CD14-positive monocyte (primary cell): ENCODE data around the gene PRRC2A. TPM values are rescaled to one million over a fixed set of nuclear protein-coding genes. Genes with fewer than 3 reads are reported as not detected.
A peak's percentile ranks its signal among the peaks of the same experiment; 100 is the strongest.

Experiments
- DNase-seq, 3 donors: peaks; one replicate each; pipeline ENCODE4 v3.0.0-alpha.2; 2011 to 2022
- H2AFZ ChIP-seq: 2 replicates; pipeline ENCODE4 v1.6.0; 2012; ENCODE audit warnings: mild to moderate bottlenecking, low read depth, low read length, inconsistent platforms; ENCODE audit not compliant: insufficient read depth, poor library complexity, severe bottlenecking
- H3K27ac ChIP-seq, 2 donors: 1 replicate in 1 of 2; 2 replicates in 1 of 2; pipeline ENCODE4 v1.5.1; 2012 to 2013; ENCODE audit warnings: low read length in 2 of 2, control low read depth in 1 of 2, inconsistent platforms in 1 of 2, low read depth in 1 of 2, mild to moderate bottlenecking in 1 of 2
- H3K27me3 ChIP-seq, 2 donors: one replicate each; pipeline versions ENCODE4 v1.6.0 to v1.6.1; 2011 to 2013; ENCODE audit warnings: low read length in 2 of 2; ENCODE audit not compliant: control insufficient read depth in 2 of 2, insufficient read depth in 2 of 2
- H3K36me3 ChIP-seq, 2 donors: replicated peaks in 1 of 2; 1 replicate in 1 of 2; 2 replicates in 1 of 2; pipeline versions ENCODE4 v1.5.1 to v1.6.1; 2012 to 2013; ENCODE audit warnings: low read length in 2 of 2, control low read depth in 1 of 2, inconsistent platforms in 1 of 2, mild to moderate bottlenecking in 1 of 2; ENCODE audit not compliant: insufficient read depth in 2 of 2, control insufficient read depth in 1 of 2
- H3K4me1 ChIP-seq, 2 donors: 1 replicate in 1 of 2; 2 replicates in 1 of 2; pipeline versions ENCODE4 v1.5.1 to v1.6.1; 2012 to 2013; ENCODE audit warnings: low read length in 2 of 2, control low read depth in 1 of 2, inconsistent platforms in 1 of 2, mild to moderate bottlenecking in 1 of 2, moderate library complexity in 1 of 2; ENCODE audit not compliant: insufficient read depth in 2 of 2, control insufficient read depth in 1 of 2
- H3K4me2 ChIP-seq: replicated peaks from 2 replicates; pipeline ENCODE3; 2012; ENCODE audit warnings: low read length, moderate library complexity, mild to moderate bottlenecking; ENCODE audit not compliant: poor library complexity, severe bottlenecking; ENCODE audit errors: extremely low read depth
- H3K4me3 ChIP-seq, 3 experiments: fragments of 200-600 bp in 1 of 3; sonication (generic) in 1 of 3; replicated peaks in 1 of 3; 1 replicate in 2 of 3; 2 replicates in 1 of 3; pipeline ENCODE4 v1.5.1; 2011 to 2013; ENCODE audit warnings: low read length in 3 of 3, mild to moderate bottlenecking in 3 of 3, control low read depth in 2 of 3, low read depth in 2 of 3, inconsistent platforms in 1 of 3, moderate library complexity in 1 of 3
- H3K79me2 ChIP-seq: 2 replicates; pipeline ENCODE4 v1.6.0; 2012; ENCODE audit warnings: mild to moderate bottlenecking, control low read depth, inconsistent platforms, low read length, moderate library complexity; ENCODE audit not compliant: insufficient read depth
- H3K9ac ChIP-seq: 2 replicates; pipeline ENCODE4 v1.6.0; 2017; ENCODE audit warnings: low read length, mild to moderate bottlenecking; ENCODE audit not compliant: insufficient read depth, poor library complexity, severe bottlenecking
- H3K9me3 ChIP-seq, 2 donors: replicated peaks in 1 of 2; 1 replicate in 1 of 2; 2 replicates in 1 of 2; pipeline versions ENCODE4 v1.5.1 to v1.6.1; 2012 to 2013; ENCODE audit warnings: low read length in 2 of 2, control low read depth in 1 of 2; ENCODE audit not compliant: control insufficient read depth in 1 of 2, insufficient read depth in 1 of 2
- H4K20me1 ChIP-seq: 2 replicates; pipeline ENCODE4 v1.6.0; 2012; ENCODE audit warnings: mild to moderate bottlenecking, low read length, control low read depth, moderate library complexity; ENCODE audit not compliant: insufficient read depth
- H3K27ac Mint-ChIP-seq, 7 donors: one replicate each; pipeline ENCODE4 v1.8.0; 2020; ENCODE audit warnings: mild to moderate bottlenecking in 7 of 7, mixed read lengths in 7 of 7, moderate library complexity in 6 of 7, inconsistent platforms in 2 of 7
- H3K27me3 Mint-ChIP-seq, 3 donors: one replicate each; pipeline ENCODE4 v1.8.0; 2021 to 2022; ENCODE audit warnings: low read depth in 3 of 3, mild to moderate bottlenecking in 3 of 3, mixed read lengths in 3 of 3, moderate library complexity in 3 of 3, inconsistent platforms in 1 of 3
- H3K36me3 Mint-ChIP-seq, 2 donors: one replicate each; pipeline ENCODE4 v1.8.0; 2020; ENCODE audit warnings: mixed read lengths in 2 of 2, inconsistent platforms in 1 of 2, mild to moderate bottlenecking in 1 of 2
- H3K4me1 Mint-ChIP-seq: one replicate; pipeline ENCODE4 v1.8.0; 2020; ENCODE audit warnings: mild to moderate bottlenecking, mixed read lengths
- H3K4me3 Mint-ChIP-seq, 2 donors: one replicate each; pipeline ENCODE4 v1.8.0; 2020; ENCODE audit warnings: mild to moderate bottlenecking in 2 of 2, mixed read lengths in 2 of 2, moderate library complexity in 1 of 2
- H3K9me3 Mint-ChIP-seq, 7 donors: one replicate each; pipeline ENCODE4 v1.8.0; 2020 to 2022; ENCODE audit warnings: mixed read lengths in 7 of 7, mild to moderate bottlenecking in 6 of 7, moderate library complexity in 6 of 7, inconsistent platforms in 2 of 7
- CTCF ChIP-seq: fragments of 200-600 bp; IDR thresholded peaks from one replicate; pipeline ENCODE4 v1.8.0; 2022; ENCODE audit warnings: antibody characterized with exemption, mild to moderate bottlenecking
- WGBS: methylation state at CpG from one replicate; pipeline ENCODE4 v1.1.5; 2013; ENCODE audit warnings: missing lambda C conversion rate; ENCODE audit not compliant: insufficient coverage; 5-methylcytosine and 5-hydroxymethylcytosine counted together
- intact Hi-C, 2 donors: fragments of 100-400 bp; cut with micrococcal nuclease; formaldehyde crosslinking; loops; one replicate each; pipeline versions ENCODE4 v1.15.0 to v1.15.1; 2023
- polyA plus RNA-seq, 3 donors: library from polyadenylated mRNA; depleted of rRNA in 1 of 3; unstranded in 2 of 3; stranded (reverse) in 1 of 3; fragments of 300-500 nt in 2 of 3; fragments of >200 nt in 1 of 3; fragmentation: Illumina TruSeq in 2 of 3; gene quantifications; 1 replicate in 2 of 3; 2 replicates in 1 of 3; pipeline ENCODE4 v1.2.3, GENCODE V29; 2012 to 2021

Gene PRRC2A
- polyA plus RNA-seq, 3 donors = 1.2 to 76.7 (median 2.3) TPM

DNA sequence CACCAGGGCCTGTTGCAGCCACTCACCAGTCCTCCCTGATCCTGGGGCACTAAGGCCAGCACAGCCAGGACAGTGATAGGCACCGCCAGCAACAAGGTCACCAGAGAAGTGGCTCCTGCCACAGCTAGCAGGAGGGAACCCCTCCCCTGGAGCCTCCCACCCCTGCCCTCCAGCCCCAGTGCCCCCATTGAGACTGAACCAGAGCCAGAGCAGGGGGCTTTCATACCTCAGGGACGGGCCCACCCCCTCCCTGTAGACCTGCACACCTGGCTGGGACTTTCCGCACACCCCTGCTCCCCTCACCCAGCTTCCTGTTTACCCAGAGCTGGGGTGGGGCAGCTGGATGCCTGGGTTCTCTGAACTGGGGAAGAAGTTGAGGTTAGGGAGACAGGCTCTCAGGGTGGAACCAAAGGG lies 38.3 kb upstream of the PRRC2A start, which contains the start of gene LTB:
TSS of gene LTB (minus strand) at position 195 of the 414 bp plus-strand sequence. CDS start at position 188, 7 bp downstream.
- Mint-ChIP-seq H3K4me1 (peaks cover 87% of the 10 kb centered on the region), H3K27ac (peak within 1 kb of the TSS; percentile 86 to 96 (median 92))
- 22% methylated on average over 1 of the region's 3 CpGs for WGBS

DNA sequence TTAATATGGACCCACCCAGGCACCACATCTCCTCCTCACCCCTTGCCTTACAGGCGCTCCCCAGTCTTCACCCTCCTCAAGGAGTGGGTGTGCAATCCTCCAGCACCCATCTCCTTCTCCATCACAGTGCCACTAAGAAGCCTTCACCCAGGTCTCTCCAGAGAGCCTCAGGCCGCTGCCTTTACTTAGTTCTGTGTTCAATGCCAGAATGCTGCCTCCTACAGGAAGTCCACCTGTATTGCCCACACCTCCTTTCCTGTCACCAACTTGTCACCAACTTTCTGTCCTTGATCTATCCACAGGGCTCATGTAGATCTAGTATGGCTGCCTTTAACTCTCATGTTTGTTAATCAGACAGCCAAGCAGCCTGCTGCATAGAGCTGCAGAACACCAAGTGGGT lies 35.0 kb upstream of the PRRC2A start:
- Histone ChIP-seq H3K27ac (peak overlapping the region; percentile 80 to 85), H2AFZ (peak overlapping the region; percentile 9), H3K79me2 (peaks cover 78% of the 10 kb centered on the region), H3K9ac (no peak overlapping the region), H3K4me3 (peak overlapping the region in 1 of 3 experiments; percentile 98), H3K27me3 (no peaks in the 10 kb centered on the region), H3K4me1 (peaks cover 77 to 92% of the 10 kb centered on the region in 2 donors), H3K9me3 (no peaks in the 10 kb centered on the region), H4K20me1 (peaks cover 24% of the 10 kb centered on the region), H3K4me2 (peak overlapping the region; percentile 99), H3K36me3 (peaks cover 12 to 17% of the 10 kb centered on the region in 2 donors)
- intact Hi-C loops = no loop called here
- H3K4me1 Mint-ChIP-seq = peaks cover 85% of the 10 kb centered on the region
- H3K27ac Mint-ChIP-seq = peak overlapping the region; percentile 84 to 97 (median 95)
- H3K36me3 Mint-ChIP-seq = peaks cover 25 to 29% of the 10 kb centered on the region in 2 donors
- peak overlapping the region; percentile 97 to 98 for H3K4me3 Mint-ChIP-seq
- peaks cover 0 to 5% (median 3%) of the 10 kb centered on the region in 3 donors for H3K27me3 Mint-ChIP-seq
- 34% methylated on average over 2 of the region's 2 CpGs for WGBS
- DNase-seq = peak in 2 of 3 donors; percentile 35 to 50
- peak; percentile 60 for TF ChIP-seq CTCF
- peaks cover 0 to 5% (median 0%) of the 10 kb centered on the region in 7 donors for H3K9me3 Mint-ChIP-seq

More for the DNA sequence above, 38.3 kb upstream of the PRRC2A start, which contains the start of gene LTB:
- peaks cover 61% of the 10 kb centered on the region for H3K79me2 ChIP-seq
- peaks cover 78 to 94% of the 10 kb centered on the region in 2 donors for H3K4me1 ChIP-seq
- Mint-ChIP-seq H3K36me3 (peaks cover 19 to 25% of the 10 kb centered on the region in 2 donors), H3K27me3 (peaks cover 0 to 4% (median 1%) of the 10 kb centered on the region in 3 donors), H3K4me3 (peak within 1 kb of the TSS; percentile 95 to 99), H3K9me3 (peaks cover 0 to 5% (median 0%) of the 10 kb centered on the region in 7 donors)
- peak within 1 kb of the TSS; percentile 83 to 94 (median 84) for H3K4me3 ChIP-seq
- peak in 1 of 3 donors; percentile 32 for DNase-seq
- TF ChIP-seq CTCF = no peak
- H3K36me3 ChIP-seq = peaks cover 13 to 18% of the 10 kb centered on the region in 2 donors
- peaks cover 22% of the 10 kb centered on the region for H4K20me1 ChIP-seq
- H3K9ac ChIP-seq = peak within 1 kb of the TSS; percentile 71
- H2AFZ ChIP-seq = peak within 1 kb of the TSS; percentile 88
- H3K27me3 ChIP-seq = no peaks in the 10 kb centered on the region
- peak within 1 kb of the TSS; percentile 98 for H3K4me2 ChIP-seq
- no peaks in the 10 kb centered on the region for H3K9me3 ChIP-seq
- intact Hi-C loops = no loop called here
- peak within 1 kb of the TSS; percentile 66 to 75 for H3K27ac ChIP-seq
